WTC11 (cell line): ENCODE data around the gene LYG1. TPM values are rescaled to one million over a fixed set of nuclear protein-coding genes. Genes with fewer than 3 reads are reported as not detected.

Experiments
- ATAC-seq: fragments of 200-7000 bp; cut with Tn5 transposase; 2 replicates; pipeline ENCODE4 v1.10.0; 2021; ENCODE audit warnings: mild to moderate bottlenecking, moderate library complexity
- CTCF ChIA-PET: fragments of 300-600 bp; sonication (Branson Sonifier 250); formaldehyde crosslinking; loops from one replicate; lab custom pipeline; 2021; ENCODE audit warnings: antibody characterized with exemption; lab: Charles Lee
- POLR2A ChIA-PET: fragments of 350-600 bp; sonication (Branson Sonifier 250); formaldehyde crosslinking; loops from one replicate; lab custom pipeline; 2021; ENCODE audit warnings: antibody characterized with exemption; lab: Charles Lee
- DNase-seq: peaks from one replicate; pipeline ENCODE4 v3.0.0; 2021; ENCODE audit warnings: low spot score
- H3K27ac Mint-ChIP-seq: 2 replicates; pipeline ENCODE4 v1.8.0; 2021; ENCODE audit warnings: mixed read lengths
- H3K27me3 Mint-ChIP-seq: 2 replicates; pipeline ENCODE4 v1.8.0; 2021; ENCODE audit warnings: low read depth, mild to moderate bottlenecking, moderate library complexity, mixed read lengths
- H3K36me3 Mint-ChIP-seq: 2 replicates; pipeline ENCODE4 v1.8.0; 2021; ENCODE audit warnings: mixed read lengths
- H3K4me1 Mint-ChIP-seq: 2 replicates; pipeline ENCODE4 v1.8.0; 2022; ENCODE audit warnings: mixed read lengths
- H3K4me3 Mint-ChIP-seq: 2 replicates; pipeline ENCODE4 v1.8.0; 2021; ENCODE audit warnings: mild to moderate bottlenecking, moderate library complexity, mixed read lengths
- H3K9me3 Mint-ChIP-seq: 2 replicates; pipeline ENCODE4 v1.8.0; 2021; ENCODE audit warnings: mixed read lengths
- AFF4 ChIP-seq: sonication (generic); formaldehyde crosslinking; IDR thresholded peaks from 2 replicates; pipeline ENCODE4 v1.8.1; 2023; ENCODE audit warnings: mild to moderate bottlenecking, missing genetic modification reagents, borderline replicate concordance
- CREB1 ChIP-seq: sonication (generic); formaldehyde crosslinking; IDR thresholded peaks from 2 replicates; pipeline ENCODE4 v1.8.0; 2023; ENCODE audit warnings: mild to moderate bottlenecking, missing genetic modification reagents
- FOXK1 ChIP-seq: sonication (generic); formaldehyde crosslinking; IDR thresholded peaks from 2 replicates; pipeline ENCODE4 v1.8.0; 2022; ENCODE audit warnings: mild to moderate bottlenecking, moderate library complexity, missing genetic modification reagents
- FOXP1 ChIP-seq: sonication (generic); formaldehyde crosslinking; IDR thresholded peaks from 2 replicates; pipeline ENCODE4 v1.8.0; 2022; ENCODE audit warnings: missing genetic modification reagents, mild to moderate bottlenecking, moderate library complexity, borderline replicate concordance
- FOXP4 ChIP-seq: sonication (generic); formaldehyde crosslinking; IDR thresholded peaks from 2 replicates; pipeline ENCODE4 v1.8.0; 2022; ENCODE audit warnings: mild to moderate bottlenecking, missing genetic modification reagents
- GTF2I ChIP-seq: fragments of 250-450 bp; sonication (Bioruptor Pico); conservative IDR thresholded peaks from 2 replicates; pipeline ENCODE4 v1.4.0; 2021; ENCODE audit warnings: mild to moderate bottlenecking
- IRF2 ChIP-seq: sonication (generic); formaldehyde crosslinking; IDR thresholded peaks from 2 replicates; pipeline ENCODE4 v1.8.0; 2022; ENCODE audit warnings: low read depth, missing genetic modification reagents, borderline replicate concordance
- MLX ChIP-seq: sonication (generic); formaldehyde crosslinking; IDR thresholded peaks from 2 replicates; pipeline ENCODE4 v1.8.1; 2023; ENCODE audit warnings: mild to moderate bottlenecking, missing genetic modification reagents, moderate library complexity
- PRRX2 ChIP-seq: fragments of 250-450 bp; sonication (Bioruptor Pico); IDR thresholded peaks from 2 replicates; pipeline ENCODE4 v1.8.0; 2021; ENCODE audit warnings: mild to moderate bottlenecking
- RELA ChIP-seq: sonication (generic); formaldehyde crosslinking; IDR thresholded peaks from 2 replicates; pipeline ENCODE4 v1.8.1; 2022; ENCODE audit warnings: missing genetic modification reagents, mild to moderate bottlenecking, borderline replicate concordance
- ZNF121 ChIP-seq: sonication (generic); formaldehyde crosslinking; IDR thresholded peaks from 2 replicates; pipeline ENCODE4 v1.8.0; 2023; ENCODE audit warnings: missing genetic modification reagents
- ZNF138 ChIP-seq: sonication (generic); formaldehyde crosslinking; conservative IDR thresholded peaks from 2 replicates; pipeline ENCODE4 v1.8.1; 2022; ENCODE audit warnings: mild to moderate bottlenecking, moderate library complexity, missing genetic modification reagents
- ZNF219 ChIP-seq: sonication (generic); formaldehyde crosslinking; IDR thresholded peaks from 2 replicates; pipeline ENCODE4 v1.8.0; 2023; ENCODE audit warnings: missing genetic modification reagents, mild to moderate bottlenecking, borderline replicate concordance
- ZNF416 ChIP-seq: fragments of 250-450 bp; sonication (Bioruptor Pico); IDR thresholded peaks from 2 replicates; pipeline ENCODE4 v1.9.0; 2021; ENCODE audit warnings: mild to moderate bottlenecking, inconsistent platforms
- ZNF512 ChIP-seq: sonication (generic); formaldehyde crosslinking; IDR thresholded peaks from 2 replicates; pipeline ENCODE4 v1.8.1; 2022; ENCODE audit warnings: missing genetic modification reagents, borderline replicate concordance
- total RNA-seq: library from RNA; stranded (reverse); gene quantifications from 3 replicates; pipeline ENCODE4 v1.2.3, GENCODE V29; 2021
- TF ChIP-seq, protein P1 (sequence below): sonication (generic); formaldehyde crosslinking; conservative IDR thresholded peaks from 2 replicates; pipeline ENCODE4 v1.8.1; 2023; ENCODE audit warnings: mild to moderate bottlenecking, low read depth, missing genetic modification reagents, moderate library complexity
- TF ChIP-seq, protein P2 (sequence below): sonication (generic); formaldehyde crosslinking; IDR thresholded peaks from 2 replicates; pipeline ENCODE4 v1.8.0; 2023; ENCODE audit warnings: mild to moderate bottlenecking, missing genetic modification reagents
- TF ChIP-seq, protein P3 (sequence below): sonication (generic); formaldehyde crosslinking; IDR thresholded peaks from 2 replicates; pipeline ENCODE4 v1.8.0; 2022; ENCODE audit warnings: mild to moderate bottlenecking, missing genetic modification reagents

Gene LYG1
- total RNA-seq, 1 experiment from 2014 or later = 0.35 TPM

DNA sequence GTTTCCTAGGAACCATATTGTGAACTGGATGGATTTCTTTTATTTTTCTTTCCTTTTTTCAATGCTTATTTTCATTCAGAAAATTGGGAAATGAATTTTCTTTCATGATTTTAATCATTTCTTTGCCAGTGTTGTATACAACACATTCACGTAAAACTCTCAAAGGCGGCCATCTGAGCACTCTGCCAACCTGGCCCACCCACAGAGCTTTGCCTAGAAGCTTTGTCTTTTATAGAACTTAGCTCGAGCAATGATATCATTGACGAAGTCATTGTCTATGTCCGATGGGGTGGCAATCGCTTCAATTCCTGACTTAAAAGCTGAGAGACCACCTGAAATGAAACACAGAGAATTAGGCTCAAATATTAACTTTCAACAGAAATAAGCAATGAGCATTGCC, 58.8 kb downstream of the LYG1 start:
- CTCF ChIA-PET = interaction anchor here (0.6 kb wide), 1 partner anchor 422 kb away, joined by 4 read pairs; no protein-coding TSS in a partner anchor
- TF ChIP-seq ZNF138 (CRISPR knock-in tag) (no peak), FOXK1 (CRISPR knock-in tag) (no peak), IRF2 (CRISPR knock-in tag) (no peak), CREB1 (CRISPR knock-in tag) (no peak), GTF2I (CRISPR knock-in tag) (no peak), ZNF121 (no peak), ZNF416 (CRISPR knock-in tag) (no peak), PRRX2 (CRISPR knock-in tag) (no peak), MLX (CRISPR knock-in tag) (no peak), AFF4 (no peak), ZNF219 (no peak), RELA (CRISPR knock-in tag) (no peak), FOXP4 (CRISPR knock-in tag) (no peak), ZNF512 (CRISPR knock-in tag) (no peak), FOXP1 (CRISPR knock-in tag) (no peak)
- TF ChIP-seq, protein P1, sequence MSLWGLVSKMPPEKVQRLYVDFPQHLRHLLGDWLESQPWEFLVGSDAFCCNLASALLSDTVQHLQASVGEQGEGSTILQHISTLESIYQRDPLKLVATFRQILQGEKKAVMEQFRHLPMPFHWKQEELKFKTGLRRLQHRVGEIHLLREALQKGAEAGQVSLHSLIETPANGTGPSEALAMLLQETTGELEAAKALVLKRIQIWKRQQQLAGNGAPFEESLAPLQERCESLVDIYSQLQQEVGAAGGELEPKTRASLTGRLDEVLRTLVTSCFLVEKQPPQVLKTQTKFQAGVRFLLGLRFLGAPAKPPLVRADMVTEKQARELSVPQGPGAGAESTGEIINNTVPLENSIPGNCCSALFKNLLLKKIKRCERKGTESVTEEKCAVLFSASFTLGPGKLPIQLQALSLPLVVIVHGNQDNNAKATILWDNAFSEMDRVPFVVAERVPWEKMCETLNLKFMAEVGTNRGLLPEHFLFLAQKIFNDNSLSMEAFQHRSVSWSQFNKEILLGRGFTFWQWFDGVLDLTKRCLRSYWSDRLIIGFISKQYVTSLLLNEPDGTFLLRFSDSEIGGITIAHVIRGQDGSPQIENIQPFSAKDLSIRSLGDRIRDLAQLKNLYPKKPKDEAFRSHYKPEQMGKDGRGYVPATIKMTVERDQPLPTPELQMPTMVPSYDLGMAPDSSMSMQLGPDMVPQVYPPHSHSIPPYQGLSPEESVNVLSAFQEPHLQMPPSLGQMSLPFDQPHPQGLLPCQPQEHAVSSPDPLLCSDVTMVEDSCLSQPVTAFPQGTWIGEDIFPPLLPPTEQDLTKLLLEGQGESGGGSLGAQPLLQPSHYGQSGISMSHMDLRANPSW (CRISPR knock-in tag) = no peak
- TF ChIP-seq, protein P2, sequence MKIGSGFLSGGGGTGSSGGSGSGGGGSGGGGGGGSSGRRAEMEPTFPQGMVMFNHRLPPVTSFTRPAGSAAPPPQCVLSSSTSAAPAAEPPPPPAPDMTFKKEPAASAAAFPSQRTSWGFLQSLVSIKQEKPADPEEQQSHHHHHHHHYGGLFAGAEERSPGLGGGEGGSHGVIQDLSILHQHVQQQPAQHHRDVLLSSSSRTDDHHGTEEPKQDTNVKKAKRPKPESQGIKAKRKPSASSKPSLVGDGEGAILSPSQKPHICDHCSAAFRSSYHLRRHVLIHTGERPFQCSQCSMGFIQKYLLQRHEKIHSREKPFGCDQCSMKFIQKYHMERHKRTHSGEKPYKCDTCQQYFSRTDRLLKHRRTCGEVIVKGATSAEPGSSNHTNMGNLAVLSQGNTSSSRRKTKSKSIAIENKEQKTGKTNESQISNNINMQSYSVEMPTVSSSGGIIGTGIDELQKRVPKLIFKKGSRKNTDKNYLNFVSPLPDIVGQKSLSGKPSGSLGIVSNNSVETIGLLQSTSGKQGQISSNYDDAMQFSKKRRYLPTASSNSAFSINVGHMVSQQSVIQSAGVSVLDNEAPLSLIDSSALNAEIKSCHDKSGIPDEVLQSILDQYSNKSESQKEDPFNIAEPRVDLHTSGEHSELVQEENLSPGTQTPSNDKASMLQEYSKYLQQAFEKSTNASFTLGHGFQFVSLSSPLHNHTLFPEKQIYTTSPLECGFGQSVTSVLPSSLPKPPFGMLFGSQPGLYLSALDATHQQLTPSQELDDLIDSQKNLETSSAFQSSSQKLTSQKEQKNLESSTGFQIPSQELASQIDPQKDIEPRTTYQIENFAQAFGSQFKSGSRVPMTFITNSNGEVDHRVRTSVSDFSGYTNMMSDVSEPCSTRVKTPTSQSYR = no peak
- TF ChIP-seq, protein P3, sequence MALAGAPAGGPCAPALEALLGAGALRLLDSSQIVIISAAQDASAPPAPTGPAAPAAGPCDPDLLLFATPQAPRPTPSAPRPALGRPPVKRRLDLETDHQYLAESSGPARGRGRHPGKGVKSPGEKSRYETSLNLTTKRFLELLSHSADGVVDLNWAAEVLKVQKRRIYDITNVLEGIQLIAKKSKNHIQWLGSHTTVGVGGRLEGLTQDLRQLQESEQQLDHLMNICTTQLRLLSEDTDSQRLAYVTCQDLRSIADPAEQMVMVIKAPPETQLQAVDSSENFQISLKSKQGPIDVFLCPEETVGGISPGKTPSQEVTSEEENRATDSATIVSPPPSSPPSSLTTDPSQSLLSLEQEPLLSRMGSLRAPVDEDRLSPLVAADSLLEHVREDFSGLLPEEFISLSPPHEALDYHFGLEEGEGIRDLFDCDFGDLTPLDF (CRISPR knock-in tag) = no peak
- H3K27ac Mint-ChIP-seq = no peak overlapping the region
- DNase-seq (no peak), ATAC-seq (no peak)
- no peaks in the 10 kb centered on the region for H3K9me3 Mint-ChIP-seq
- POLR2A ChIA-PET = no interaction called here
- no peaks in the 10 kb centered on the region for H3K4me1 Mint-ChIP-seq
- no peaks in the 10 kb centered on the region for H3K36me3 Mint-ChIP-seq
- H3K27me3 Mint-ChIP-seq = no peaks in the 10 kb centered on the region
- no peak overlapping the region for H3K4me3 Mint-ChIP-seq
